ENCODE data around the gene SNX5.

DNA sequence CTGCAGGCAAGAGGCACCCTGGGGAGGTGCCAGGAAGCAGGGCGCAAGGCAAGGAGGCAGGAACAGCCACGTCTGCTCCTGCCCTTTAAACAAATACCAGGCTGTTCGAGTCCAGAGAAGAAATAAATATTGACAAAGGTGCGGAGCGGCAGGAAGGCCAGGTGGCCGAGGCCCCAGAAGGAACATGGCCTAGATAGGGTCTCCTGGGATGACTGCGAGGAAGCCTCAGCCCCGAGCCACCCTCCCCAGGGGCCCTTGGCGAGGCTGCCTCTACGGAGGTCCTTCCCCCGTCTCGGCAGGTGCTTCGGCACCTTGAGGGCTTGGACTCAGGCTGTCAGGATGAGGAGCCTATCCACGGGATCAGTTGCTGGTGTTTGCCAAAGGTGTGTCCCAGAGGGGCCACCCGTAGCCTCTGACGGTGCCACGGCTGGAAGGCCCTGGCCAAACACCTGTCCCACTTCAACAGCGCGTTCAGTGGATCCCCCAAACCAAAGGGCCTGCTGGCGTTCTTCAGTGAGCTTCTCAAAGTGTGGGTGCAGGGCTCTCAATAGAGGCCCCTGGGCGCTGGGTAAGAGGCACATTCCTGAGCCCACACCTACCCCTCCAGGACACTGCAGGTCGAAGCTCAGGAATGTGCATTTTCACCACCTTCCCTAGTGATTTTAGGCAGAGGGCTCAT, 39.8 kb downstream of the SNX5 start:
- TF ChIP-seq, protein P1, sequence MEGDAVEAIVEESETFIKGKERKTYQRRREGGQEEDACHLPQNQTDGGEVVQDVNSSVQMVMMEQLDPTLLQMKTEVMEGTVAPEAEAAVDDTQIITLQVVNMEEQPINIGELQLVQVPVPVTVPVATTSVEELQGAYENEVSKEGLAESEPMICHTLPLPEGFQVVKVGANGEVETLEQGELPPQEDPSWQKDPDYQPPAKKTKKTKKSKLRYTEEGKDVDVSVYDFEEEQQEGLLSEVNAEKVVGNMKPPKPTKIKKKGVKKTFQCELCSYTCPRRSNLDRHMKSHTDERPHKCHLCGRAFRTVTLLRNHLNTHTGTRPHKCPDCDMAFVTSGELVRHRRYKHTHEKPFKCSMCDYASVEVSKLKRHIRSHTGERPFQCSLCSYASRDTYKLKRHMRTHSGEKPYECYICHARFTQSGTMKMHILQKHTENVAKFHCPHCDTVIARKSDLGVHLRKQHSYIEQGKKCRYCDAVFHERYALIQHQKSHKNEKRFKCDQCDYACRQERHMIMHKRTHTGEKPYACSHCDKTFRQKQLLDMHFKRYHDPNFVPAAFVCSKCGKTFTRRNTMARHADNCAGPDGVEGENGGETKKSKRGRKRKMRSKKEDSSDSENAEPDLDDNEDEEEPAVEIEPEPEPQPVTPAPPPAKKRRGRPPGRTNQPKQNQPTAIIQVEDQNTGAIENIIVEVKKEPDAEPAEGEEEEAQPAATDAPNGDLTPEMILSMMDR (IDR thresholded peaks at IDR 0.05; ENCODE audit: control extremely low read depth in 1 of 3, insufficient read depth in 1 of 3, low read depth in 1 of 3, low read length in 3 of 3): no peak
- TF ChIP-seq, protein P2, sequence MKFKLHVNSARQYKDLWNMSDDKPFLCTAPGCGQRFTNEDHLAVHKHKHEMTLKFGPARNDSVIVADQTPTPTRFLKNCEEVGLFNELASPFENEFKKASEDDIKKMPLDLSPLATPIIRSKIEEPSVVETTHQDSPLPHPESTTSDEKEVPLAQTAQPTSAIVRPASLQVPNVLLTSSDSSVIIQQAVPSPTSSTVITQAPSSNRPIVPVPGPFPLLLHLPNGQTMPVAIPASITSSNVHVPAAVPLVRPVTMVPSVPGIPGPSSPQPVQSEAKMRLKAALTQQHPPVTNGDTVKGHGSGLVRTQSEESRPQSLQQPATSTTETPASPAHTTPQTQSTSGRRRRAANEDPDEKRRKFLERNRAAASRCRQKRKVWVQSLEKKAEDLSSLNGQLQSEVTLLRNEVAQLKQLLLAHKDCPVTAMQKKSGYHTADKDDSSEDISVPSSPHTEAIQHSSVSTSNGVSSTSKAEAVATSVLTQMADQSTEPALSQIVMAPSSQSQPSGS (IDR thresholded peaks at IDR 0.05; ENCODE audit: low read length): no peak
- no peak for TF ChIP-seq GABPA (IDR thresholded peaks at IDR 0.05; ENCODE audit: borderline replicate concordance, insufficient read depth, low read length)
- TF ChIP-seq EP300 (IDR thresholded peaks at IDR 0.05; ENCODE audit: borderline replicate concordance in 1 of 2, low read depth in 2 of 2, low read length in 2 of 2): no peak
- TF ChIP-seq SIX5 (IDR thresholded peaks at IDR 0.05; ENCODE audit: low read depth, low read length): no peak
- no peak for TF ChIP-seq POLR2A (IDR thresholded peaks at IDR 0.05; ENCODE audit: control extremely low read depth in 1 of 2, low read depth in 2 of 2, low read length in 2 of 2)
- no peak for TF ChIP-seq FOSL1 (IDR thresholded peaks at IDR 0.05; ENCODE audit: insufficient read depth, low read depth, low read length)
- TF ChIP-seq EZH2 (IDR thresholded peaks at IDR 0.05; ENCODE audit: low read depth, low read length, severe bottlenecking): no peak
- TF ChIP-seq MAX (IDR thresholded peaks at IDR 0.05): no peak
- TF ChIP-seq SP2 (IDR thresholded peaks at IDR 0.05; ENCODE audit: low read length): no peak
- no peak for TF ChIP-seq CEBPB (IDR thresholded peaks at IDR 0.05; ENCODE audit: low read depth, low read length)
- TF ChIP-seq SIRT6 (IDR thresholded peaks at IDR 0.05; ENCODE audit: low read length): no peak
